Astrocyte of the hippocampus (primary cell): ENCODE results near the gene EXOC1.

ENCODE experiments used
- DNase-seq: peaks from one replicate; pipeline ENCODE4 v3.0.0; 2011; ENCODE audit warnings: low read depth, low spot score

EXOC1 gene

DNA sequence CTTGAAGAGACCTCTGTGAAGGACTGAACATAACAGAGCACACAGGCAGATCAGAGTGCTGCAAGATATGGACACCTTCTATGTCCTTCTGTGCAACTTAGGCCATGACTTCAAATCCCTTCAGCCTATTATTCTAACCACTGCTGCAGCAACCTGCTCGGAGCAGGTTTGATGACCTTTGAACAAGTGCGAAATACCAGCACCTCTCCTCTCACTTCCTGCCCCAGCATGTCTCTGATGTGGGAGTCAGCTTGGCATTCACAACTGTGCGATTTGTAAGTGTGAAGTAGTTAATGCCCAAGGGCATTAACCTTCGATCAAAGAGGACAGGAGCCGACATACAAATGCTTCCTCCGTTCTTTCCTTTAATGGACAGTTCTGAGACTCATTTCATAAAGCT is 1.6 kb upstream of the EXOC1 start:
- DNase-seq: no peak

DNA sequence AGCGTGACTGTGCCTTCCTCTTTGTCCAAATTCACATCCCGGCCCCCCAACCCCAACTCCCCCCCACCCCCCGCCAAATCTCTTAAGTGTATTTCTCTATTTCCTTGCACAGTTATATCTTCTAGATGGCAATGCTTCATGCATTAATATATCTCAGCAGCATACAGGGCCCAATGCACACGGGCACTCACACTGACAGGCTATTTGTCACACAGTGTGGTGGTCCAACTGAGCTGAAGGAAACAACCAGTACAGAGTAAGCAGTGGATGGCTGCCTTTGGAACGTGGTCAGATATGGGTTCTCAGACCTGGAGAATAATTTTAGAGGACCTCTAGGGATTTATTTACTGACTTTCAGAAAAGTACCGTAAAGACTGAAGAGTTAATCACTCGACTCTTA is 681 bp downstream of the EXOC1 start:
- peak; percentile 6 for DNase-seq

- DNase-seq: no peak
Measured at GRCh38 chr4:55857586-55857985, 4.1 kb downstream of the EXOC1 start.

GRCh38 chr4:55859711-55860110 is 6.3 kb downstream of the EXOC1 start:
- no peak for DNase-seq

GRCh38 chr4:55864577-55865223 is 11.3 kb downstream of the EXOC1 start:
- no peak for DNase-seq

DNA sequence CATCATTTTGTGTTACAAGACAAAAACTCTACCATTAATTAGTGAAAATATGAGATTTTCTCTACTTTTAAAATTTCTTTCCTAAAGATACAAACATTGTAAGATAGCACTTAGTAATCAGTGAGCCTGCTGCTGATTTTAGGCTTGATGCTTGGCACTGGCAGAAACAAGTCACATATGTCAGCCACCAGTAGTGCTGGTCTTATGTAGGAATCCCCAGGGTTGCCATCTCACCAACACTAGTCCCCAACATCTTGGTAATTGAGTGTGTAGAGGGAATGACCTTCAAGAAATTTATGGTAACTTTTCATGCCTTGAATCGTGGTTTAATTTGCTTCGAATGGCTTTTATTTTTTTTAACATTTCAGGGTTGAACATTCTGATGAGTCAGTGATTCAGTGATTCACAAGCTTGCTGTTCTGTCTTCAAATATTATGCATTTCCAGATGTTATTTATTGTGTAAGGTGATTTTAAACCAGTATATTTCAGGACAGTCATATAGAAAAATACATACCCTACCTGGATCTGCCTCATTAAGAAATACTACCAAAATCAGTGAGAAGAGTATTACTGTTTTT is 11.9 kb downstream of the EXOC1 start:
- peak; percentile 46 for DNase-seq

DNA sequence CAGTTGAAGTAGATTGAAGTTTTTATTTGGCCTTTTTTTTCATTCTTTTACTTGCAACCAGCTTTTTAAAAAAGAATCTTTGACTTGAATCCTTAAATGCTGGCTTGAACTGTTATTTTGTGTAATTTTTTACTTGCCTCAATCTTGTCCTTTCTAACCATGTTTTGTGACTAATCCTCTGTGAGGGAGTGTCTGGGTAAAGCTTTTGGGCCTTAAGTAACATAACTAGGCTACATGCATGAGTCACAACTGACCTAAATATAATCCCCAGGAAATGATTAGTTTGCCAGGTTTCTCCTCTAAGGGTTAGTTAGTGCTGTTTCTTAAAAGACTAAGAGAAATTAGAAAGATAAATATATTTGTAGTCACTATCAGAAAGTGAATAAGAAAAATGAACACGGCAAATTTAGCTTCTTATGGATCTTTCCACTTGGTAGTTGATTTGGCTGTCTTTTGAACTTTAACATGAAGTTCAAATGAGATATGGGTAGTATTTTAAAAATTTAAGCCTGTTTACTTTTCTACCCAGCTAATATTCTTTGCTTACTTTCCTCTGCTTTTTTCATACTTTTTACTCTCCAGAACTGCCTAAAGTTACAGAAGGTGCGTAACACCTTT is 13.0 kb downstream of the EXOC1 start:
- DNase-seq: peak; percentile 83

DNA sequence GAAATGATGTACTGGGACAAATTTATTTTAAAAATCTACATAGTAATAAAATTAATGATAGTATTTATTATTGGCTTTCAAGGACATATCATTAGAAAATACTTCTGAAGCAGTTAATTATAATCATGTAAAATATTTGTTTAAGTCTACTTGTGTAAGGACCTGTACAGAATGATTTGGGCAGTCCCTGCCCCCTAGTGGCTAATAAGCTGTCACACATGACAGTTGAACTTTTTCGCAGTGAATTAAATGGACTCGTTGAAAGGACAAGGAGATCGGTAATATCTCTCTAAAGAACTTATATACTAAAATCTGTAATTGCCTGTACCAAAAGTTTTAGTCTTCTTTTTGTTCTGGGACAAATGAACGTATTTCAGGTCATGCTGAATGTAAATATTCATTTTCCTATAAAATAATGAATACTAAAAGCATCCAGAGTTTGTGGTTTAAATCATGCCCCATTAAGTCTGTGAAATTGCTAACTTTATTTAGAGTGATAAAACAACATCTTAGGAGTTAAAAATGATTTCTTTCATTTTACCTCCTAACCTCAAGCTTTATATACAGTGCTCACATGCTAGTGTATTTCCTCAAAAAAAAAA is 13.6 kb downstream of the EXOC1 start:
- peak; percentile 66 for DNase-seq

- no peak for DNase-seq
Measured at GRCh38 chr4:55868581-55869090, 15.2 kb downstream of the EXOC1 start.

- DNase-seq: no peak
Measured at GRCh38 chr4:55871299-55871800, 17.9 kb downstream of the EXOC1 start.

- DNase-seq: no peak
Measured at GRCh38 chr4:55874831-55875230, 21.4 kb downstream of the EXOC1 start.

DNA sequence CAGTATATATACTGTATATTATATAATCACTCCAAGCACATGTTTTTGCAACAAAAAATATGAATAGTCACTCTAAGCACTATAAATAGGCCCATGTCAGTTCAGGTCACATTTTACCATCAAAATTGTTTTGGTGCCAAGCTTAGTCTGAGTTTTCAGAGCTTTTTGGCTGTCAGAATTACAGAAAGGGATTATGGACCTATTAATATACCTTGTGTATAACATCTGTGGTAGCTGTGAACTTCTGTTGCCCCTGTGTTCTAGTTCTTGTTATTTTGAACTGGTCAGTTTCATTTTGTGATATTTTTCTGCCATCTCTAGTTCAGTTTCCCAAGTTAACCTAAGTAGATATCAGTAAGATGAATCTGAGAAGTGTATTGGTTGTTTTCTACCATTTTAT is 22.9 kb downstream of the EXOC1 start:
- DNase-seq: no peak

DNA sequence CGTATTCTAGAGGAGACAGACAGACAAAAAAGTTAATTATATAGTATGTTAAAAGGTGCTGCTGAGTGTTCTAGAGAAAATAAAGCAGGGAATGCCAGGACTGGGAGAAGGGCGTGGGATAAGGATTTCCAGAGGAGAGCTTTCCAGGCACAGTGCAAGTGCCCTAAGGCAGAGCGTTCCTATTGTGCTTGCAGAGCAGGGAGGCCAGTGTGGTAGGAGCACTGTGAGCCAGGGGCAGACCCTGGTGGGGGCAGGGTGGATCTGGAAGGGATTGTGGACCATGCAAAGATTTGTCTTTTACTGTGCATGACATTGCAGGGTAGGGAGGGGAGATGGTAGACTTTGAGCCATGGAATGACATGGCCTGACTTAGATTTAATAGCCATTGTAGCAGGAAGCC is 25.8 kb downstream of the EXOC1 start:
- DNase-seq: no peak

- no peak for DNase-seq
Measured at GRCh38 chr4:55880652-55881280, 27.3 kb downstream of the EXOC1 start.

GRCh38 chr4:55884093-55884850 is 30.8 kb downstream of the EXOC1 start:
- DNase-seq: no peak

DNA sequence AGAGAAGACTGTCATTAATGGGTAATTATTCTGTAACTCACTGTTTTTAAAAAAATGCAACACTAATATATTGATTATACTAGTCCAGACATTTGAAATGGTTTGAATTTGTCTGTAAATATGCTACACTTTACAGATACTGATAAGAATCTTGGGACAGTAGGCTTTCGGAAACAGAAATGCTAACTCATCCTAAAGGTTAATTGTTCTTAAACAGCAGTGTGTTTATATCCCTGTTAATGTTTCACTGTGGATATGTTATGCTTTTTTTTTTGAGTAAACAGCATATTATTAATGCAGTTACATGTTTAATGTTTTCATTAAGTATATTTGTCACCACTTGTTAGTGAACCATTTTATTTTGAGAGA is 31.4 kb downstream of the EXOC1 start:
- no peak for DNase-seq

DNA sequence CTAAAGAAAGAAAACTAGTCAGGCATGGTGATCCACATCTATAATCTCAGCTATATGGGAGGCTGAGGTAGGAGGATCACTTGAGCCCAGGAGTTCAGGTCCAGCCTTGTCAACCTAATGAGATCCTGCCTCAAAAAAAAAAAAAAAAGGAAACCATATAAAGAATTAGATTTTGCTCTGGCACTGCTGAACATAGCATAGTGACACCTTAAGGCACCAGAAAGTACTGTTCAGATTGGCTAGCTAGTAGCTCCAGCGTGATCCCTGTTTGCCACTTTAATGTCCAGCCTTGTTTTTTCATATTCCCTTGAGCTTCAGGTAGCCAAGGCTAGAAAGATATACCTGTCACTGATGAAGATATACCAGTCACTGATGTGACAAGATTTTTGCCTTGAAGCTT is 34.1 kb downstream of the EXOC1 start:
- DNase-seq: no peak

- no peak for DNase-seq
Measured at GRCh38 chr4:55892156-55892555, 38.7 kb downstream of the EXOC1 start.

- DNase-seq: no peak
Measured at GRCh38 chr4:55896622-55897021, 43.2 kb downstream of the EXOC1 start.

- no peak for DNase-seq
Measured at GRCh38 chr4:55902677-55903076, 49.2 kb downstream of the EXOC1 start.

- no peak for DNase-seq
Measured at GRCh38 chr4:55903577-55903976, 50.1 kb downstream of the EXOC1 start.
